Stimulated activated CD4-positive, alpha-beta T cell treated with anti-CD3 and anti-CD28 coated beads, Interleukin-4, amount 100 ng/mL, for 24 hours (primary cell): Measurements from ENCODE around the gene PPM1D.
"Not testable (repeated sequence)": the region's sequence is repeated elsewhere in the genome, so short reads cannot be mapped to it uniquely, and the experiment has no call there.

Source experiments
- DNase-seq: peaks from one replicate; pipeline ENCODE4 v3.0.0-alpha.2; 2020

The PPM1D gene

GRCh38 chr17:60627124-60627523 is 27.1 kb downstream of the PPM1D start:
- DNase-seq = no peak

GRCh38 chr17:60628252-60628889 is 28.4 kb downstream of the PPM1D start:
- no peak for DNase-seq

GRCh38 chr17:60629120-60629519 is 29.1 kb downstream of the PPM1D start:
- DNase-seq = no peak

GRCh38 chr17:60630352-60630751 is 30.4 kb downstream of the PPM1D start:
- DNase-seq = no peak

GRCh38 chr17:60631119-60631518 is 31.1 kb downstream of the PPM1D start:
- no peak for DNase-seq

- DNase-seq = no peak
Observed at GRCh38 chr17:60637683-60638082, 37.7 kb downstream of the PPM1D start.

GRCh38 chr17:60639019-60639330 is 39.0 kb downstream of the PPM1D start:
- DNase-seq = no peak

GRCh38 chr17:60640503-60640902 is 40.5 kb downstream of the PPM1D start:
- no peak for DNase-seq

GRCh38 chr17:60641126-60641525 is 41.1 kb downstream of the PPM1D start:
- DNase-seq = no peak

GRCh38 chr17:60641810-60642220 is 41.8 kb downstream of the PPM1D start:
- peak; percentile 53 for DNase-seq

GRCh38 chr17:60645918-60646523 is 46.0 kb downstream of the PPM1D start:
- DNase-seq = no peak

- no peak for DNase-seq
Observed at GRCh38 chr17:60646701-60647100, 46.7 kb downstream of the PPM1D start.

- no peak for DNase-seq
Observed at GRCh38 chr17:60647705-60648104, 47.7 kb downstream of the PPM1D start.

- DNase-seq = no peak
Observed at GRCh38 chr17:60652454-60653247, 52.7 kb downstream of the PPM1D start.

GRCh38 chr17:60653569-60653968 is 53.6 kb downstream of the PPM1D start:
- DNase-seq = no peak

GRCh38 chr17:60656499-60656898 is 56.5 kb downstream of the PPM1D start:
- no peak for DNase-seq

- DNase-seq = no peak
Observed at GRCh38 chr17:60659156-60659555, 59.2 kb downstream of the PPM1D start.

- no peak for DNase-seq
Observed at GRCh38 chr17:60661489-60661888, 61.5 kb downstream of the PPM1D start.

GRCh38 chr17:60664022-60664421 is 64.0 kb downstream of the PPM1D start:
- DNase-seq = no peak

GRCh38 chr17:60665602-60666001 is 65.6 kb downstream of the PPM1D start:
- no peak for DNase-seq

- DNase-seq = not testable (repeated sequence)
Observed at GRCh38 chr17:60668741-60669140, 68.7 kb downstream of the PPM1D start.

- no peak for DNase-seq
Observed at GRCh38 chr17:60671482-60671881, 71.5 kb downstream of the PPM1D start.

- not testable (repeated sequence) for DNase-seq
Observed at GRCh38 chr17:60674637-60675036, 74.6 kb downstream of the PPM1D start.

GRCh38 chr17:60675997-60676396 is 76.0 kb downstream of the PPM1D start:
- DNase-seq = no peak
